GM12892 (cell line): ENCODE results near the gene ST6GALNAC2.

Experiments
- POLR2A ChIP-seq: IDR thresholded peaks from 2 replicates; pipeline ENCODE4 v1.6.1; 2011; ENCODE audit warnings: low read depth, low read length, control low read depth
- POLR2AphosphoS5 ChIP-seq: IDR thresholded peaks from 2 replicates; pipeline ENCODE4 v1.6.1; 2011; ENCODE audit warnings: low read depth, low read length, control low read depth
- TAF1 ChIP-seq: IDR thresholded peaks from 2 replicates; pipeline ENCODE4 v1.6.1; 2011; ENCODE audit warnings: low read depth, mild to moderate bottlenecking, control low read depth, low read length, borderline replicate concordance

- TF ChIP-seq POLR2A (no peak), POLR2AphosphoS5 (no peak), TAF1 (no peak)
Observed at GRCh38 chr17:76560036-76560876, 25.4 kb downstream of the ST6GALNAC2 start.
